Karpas-422 (cell line): ENCODE data around the gene PC. TPM values are rescaled to one million over a fixed set of nuclear protein-coding genes. Genes with fewer than 3 reads are reported as not detected.
"Not testable (repeated sequence)": the region's sequence is repeated elsewhere in the genome, so short reads cannot be mapped to it uniquely, and the experiment has no call there.

Source experiments
- DNase-seq: peaks from one replicate; pipeline ENCODE4 v3.0.0-alpha.2; 2015
- H2AFZ ChIP-seq: fragments of 200-600 bp; sonication (generic); 2 replicates; pipeline ENCODE4 v1.6.1; 2014; ENCODE audit warnings: antibody characterized with exemption, low read length, mixed read lengths
- H3K27ac ChIP-seq: fragments of 200-600 bp; sonication (generic); 2 replicates; pipeline ENCODE4 v1.5.1; 2014; ENCODE audit warnings: mild to moderate bottlenecking, low read length, moderate library complexity
- H3K27me3 ChIP-seq: fragments of 200-600 bp; sonication (generic); 2 replicates; pipeline ENCODE4 v1.6.1; 2014; ENCODE audit warnings: low read length, mixed read lengths
- H3K36me3 ChIP-seq: fragments of 200-600 bp; sonication (generic); 2 replicates; pipeline ENCODE4 v1.6.1; 2014; ENCODE audit warnings: low read length, mixed read lengths; ENCODE audit not compliant: insufficient read depth
- H3K4me1 ChIP-seq: fragments of 200-600 bp; sonication (generic); 2 replicates; pipeline ENCODE4 v1.6.1; 2014; ENCODE audit warnings: mild to moderate bottlenecking, low read length, mixed read lengths
- H3K4me2 ChIP-seq: fragments of 200-600 bp; sonication (generic); 2 replicates; pipeline ENCODE4 v1.6.1; 2014; ENCODE audit warnings: low read length, low read depth, mild to moderate bottlenecking; ENCODE audit not compliant: poor library complexity, severe bottlenecking
- H3K4me3 ChIP-seq: fragments of 200-600 bp; sonication (generic); 2 replicates; pipeline ENCODE4 v1.5.1; 2014; ENCODE audit warnings: mild to moderate bottlenecking, antibody characterized with exemption, low read length, mixed read lengths
- H3K79me2 ChIP-seq: fragments of 200-600 bp; sonication (generic); 2 replicates; pipeline ENCODE4 v1.6.1; 2014; ENCODE audit warnings: mild to moderate bottlenecking, low read length, mixed read lengths
- H3K9ac ChIP-seq: fragments of 200-600 bp; sonication (generic); 2 replicates; pipeline ENCODE4 v1.6.0; 2014; ENCODE audit warnings: low read length
- H3K9me2 ChIP-seq: fragments of 200-600 bp; sonication (generic), shearing (Covaris generic); replicated peaks from 2 replicates; pipeline ENCODE4 v1.6.0; 2014; ENCODE audit warnings: mild to moderate bottlenecking, low read length, moderate library complexity; ENCODE audit not compliant: insufficient read depth
- H3K9me3 ChIP-seq: fragments of 300-700, 200-600 bp; sonication (generic); 2 replicates; pipeline ENCODE4 v1.6.1; 2014; ENCODE audit warnings: low read length, mixed read lengths
- H4K20me1 ChIP-seq: fragments of 200-600 bp; sonication (generic); 2 replicates; pipeline ENCODE4 v1.6.1; 2014; ENCODE audit warnings: mild to moderate bottlenecking, antibody characterized with exemption, low read length, low read depth; ENCODE audit not compliant: insufficient read depth
- total RNA-seq: library from RNA; depleted of rRNA; stranded (reverse); fragments of >200 nt; shearing (Covaris generic); gene quantifications from 2 replicates; pipeline ENCODE4 v1.2.3, GENCODE V29; 2014; ENCODE audit warnings: low replicate concordance; rRNA removed

Gene PC
- total RNA-seq = 0.14 TPM in 1 of 2 replicates, not detected in the other

GRCh38 chr11:66958232-66958955 is at the start of gene PC:
Gene PC, minus strand, starts transcription at chr11:66958383. Its CDS starts 86,224 bp downstream, at chr11:66872159.
- Histone ChIP-seq H3K4me1 (no peaks in the 10 kb centered on the region), H3K9ac (no peak within 1 kb of the TSS), H3K79me2 (no peaks in the 10 kb centered on the region), H3K27me3 (no peaks in the 10 kb centered on the region), H3K9me3 (no peaks in the 10 kb centered on the region), H2AFZ (no peak within 1 kb of the TSS), H3K4me2 (no peak within 1 kb of the TSS), H3K9me2 (no peaks in the 10 kb centered on the region), H3K4me3 (no peak within 1 kb of the TSS), H3K27ac (no peak within 1 kb of the TSS), H4K20me1 (no peaks in the 10 kb centered on the region), H3K36me3 (no peaks in the 10 kb centered on the region)
- DNase-seq = no peak

DNA sequence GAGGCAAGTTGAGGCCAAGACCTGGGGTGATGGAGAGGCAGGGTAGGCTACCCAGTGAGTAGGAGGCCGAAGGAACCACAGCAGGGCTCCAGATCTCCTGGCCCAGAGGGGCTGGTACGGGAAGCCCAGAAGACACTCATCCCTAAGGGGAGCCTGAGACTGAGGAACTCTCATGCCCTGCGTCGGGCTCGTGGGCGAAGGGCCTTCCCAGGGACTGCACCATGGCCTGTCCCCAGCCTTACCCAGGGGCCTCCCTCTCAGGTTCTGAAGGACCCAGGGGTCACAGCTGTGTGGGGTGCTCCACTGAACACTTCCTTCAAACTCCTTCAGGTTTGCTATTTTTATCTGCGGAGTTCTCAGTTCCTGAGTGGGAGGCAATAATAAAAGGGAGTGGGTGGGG is 48.9 kb upstream of the PC start:
- peaks cover 6% of the 10 kb centered on the region; the same call in 1 of the 2 replicates for H3K4me1 ChIP-seq
- H2AFZ ChIP-seq = peak overlapping the region; percentile 98
- no peaks in the 10 kb centered on the region for H3K9me3 ChIP-seq
- no peak for DNase-seq
- H3K9me2 ChIP-seq = no peaks in the 10 kb centered on the region
- no peak overlapping the region for H3K4me3 ChIP-seq
- no peaks in the 10 kb centered on the region for H3K36me3 ChIP-seq
- no peak overlapping the region for H3K4me2 ChIP-seq
- no peaks in the 10 kb centered on the region for H4K20me1 ChIP-seq
- H3K27ac ChIP-seq = no peak overlapping the region
- H3K27me3 ChIP-seq = no peaks in the 10 kb centered on the region
- H3K9ac ChIP-seq = no peak overlapping the region
- no peaks in the 10 kb centered on the region for H3K79me2 ChIP-seq

DNA sequence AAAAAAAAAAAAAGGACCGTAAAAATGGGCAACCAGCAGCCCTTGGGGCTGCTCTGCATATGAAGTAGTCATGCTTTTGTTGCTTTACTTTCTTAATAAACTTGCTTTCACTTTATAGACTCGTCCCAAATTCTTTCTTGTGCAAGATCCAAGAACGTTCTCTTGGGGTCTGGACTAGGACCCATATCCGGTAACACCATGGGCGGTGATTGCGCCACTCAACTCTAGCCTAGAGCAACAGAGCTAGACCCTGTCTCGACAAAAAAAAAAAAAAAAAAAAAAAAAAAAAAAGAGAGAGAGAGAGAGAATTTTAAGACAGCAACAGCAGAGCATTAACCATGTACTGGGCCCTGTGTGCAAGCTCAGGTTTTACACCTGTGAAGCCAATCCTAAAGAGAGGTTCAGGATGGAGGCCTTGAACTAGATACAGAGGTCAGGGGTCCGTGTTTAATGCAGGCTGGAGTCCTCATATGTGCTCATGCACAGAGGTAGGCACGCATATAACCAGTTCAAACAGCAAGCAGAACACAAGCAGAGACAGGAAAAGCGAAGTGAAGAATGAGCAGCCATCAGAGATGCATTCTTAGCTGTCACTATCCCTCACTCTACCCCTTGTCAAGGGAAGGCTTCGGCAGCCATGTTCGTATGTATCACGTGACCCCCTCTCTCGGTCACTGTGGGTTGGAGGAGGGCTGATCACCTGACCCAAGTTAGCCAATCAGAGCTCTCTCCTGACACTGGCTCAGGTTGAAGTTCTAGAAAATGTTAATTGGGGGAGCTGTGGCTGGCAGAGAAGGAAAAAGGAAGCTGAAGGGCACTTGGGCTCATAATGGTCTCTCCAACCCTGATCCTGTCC is 48.1 kb upstream of the PC start:
- Histone ChIP-seq H3K4me3 (no peak overlapping the region), H2AFZ (peak overlapping the region; percentile 98), H3K9ac (no peak overlapping the region), H3K27me3 (no peaks in the 10 kb centered on the region), H3K79me2 (no peaks in the 10 kb centered on the region), H3K9me3 (no peaks in the 10 kb centered on the region), H3K36me3 (no peaks in the 10 kb centered on the region), H3K4me1 (peaks cover 6% of the 10 kb centered on the region; the same call in 1 of the 2 replicates), H4K20me1 (no peaks in the 10 kb centered on the region), H3K27ac (no peak overlapping the region), H3K9me2 (no peaks in the 10 kb centered on the region), H3K4me2 (peak overlapping the region; percentile 8)
- peak; percentile 93 for DNase-seq

DNA sequence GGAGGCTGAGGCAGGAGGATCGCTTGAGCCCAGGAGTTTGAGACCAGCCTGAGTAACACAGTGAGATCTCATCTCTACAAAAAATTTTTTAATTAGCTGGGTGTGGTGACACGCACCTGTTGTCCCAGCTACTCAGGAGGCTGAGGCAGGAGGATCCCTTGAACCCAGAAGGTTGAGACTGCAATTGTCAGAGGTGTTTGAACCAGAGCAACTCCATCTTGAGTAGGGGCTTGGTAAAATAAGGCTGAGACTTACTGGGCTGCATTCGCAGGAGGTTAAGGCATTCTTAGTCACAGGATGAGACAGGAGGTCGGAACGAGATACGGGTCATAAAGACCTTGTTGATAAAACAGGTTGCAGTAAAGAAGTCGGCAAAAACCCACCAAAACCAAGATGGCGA is 47.0 kb upstream of the PC start:
- not testable (repeated sequence) for H3K4me2 ChIP-seq, H2AFZ ChIP-seq, H3K9me2 ChIP-seq, H4K20me1 ChIP-seq, H3K79me2 ChIP-seq, H3K27ac ChIP-seq, DNase-seq, H3K4me3 ChIP-seq, H3K9me3 ChIP-seq, H3K4me1 ChIP-seq, H3K9ac ChIP-seq, H3K36me3 ChIP-seq, H3K27me3 ChIP-seq

DNA sequence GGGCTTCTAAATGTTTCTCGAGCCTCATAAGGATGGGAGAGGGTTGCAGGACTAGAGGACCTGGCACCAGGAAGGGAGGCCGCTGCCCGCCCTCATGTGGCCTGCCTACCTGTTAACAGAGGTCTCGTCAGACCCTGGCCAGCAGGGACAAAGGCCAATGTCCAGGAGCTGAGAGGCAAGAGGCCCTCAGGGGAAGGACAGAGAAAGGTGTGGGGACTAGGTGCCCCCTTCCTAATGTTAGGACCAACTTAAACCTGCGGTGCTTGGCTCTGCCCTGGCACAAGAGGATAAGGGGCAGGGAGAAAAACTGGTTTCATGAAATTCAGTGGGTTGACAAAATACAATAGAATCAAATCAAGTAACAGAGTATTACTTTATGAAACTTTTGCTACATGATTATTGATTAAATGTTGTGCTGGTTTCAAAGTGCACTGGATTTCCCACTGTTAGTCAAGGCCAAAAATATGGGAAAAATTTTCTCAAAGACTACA is 44.8 kb upstream of the PC start:
- Histone ChIP-seq H3K36me3 (no peaks in the 10 kb centered on the region), H3K4me1 (peaks cover 6% of the 10 kb centered on the region; the same call in 1 of the 2 replicates), H3K9me2 (no peaks in the 10 kb centered on the region), H3K27me3 (no peaks in the 10 kb centered on the region), H3K4me2 (no peak overlapping the region), H4K20me1 (no peaks in the 10 kb centered on the region), H3K9me3 (no peaks in the 10 kb centered on the region), H3K27ac (no peak overlapping the region), H2AFZ (no peak overlapping the region), H3K9ac (no peak overlapping the region), H3K79me2 (no peaks in the 10 kb centered on the region), H3K4me3 (no peak overlapping the region)
- no peak for DNase-seq

DNA sequence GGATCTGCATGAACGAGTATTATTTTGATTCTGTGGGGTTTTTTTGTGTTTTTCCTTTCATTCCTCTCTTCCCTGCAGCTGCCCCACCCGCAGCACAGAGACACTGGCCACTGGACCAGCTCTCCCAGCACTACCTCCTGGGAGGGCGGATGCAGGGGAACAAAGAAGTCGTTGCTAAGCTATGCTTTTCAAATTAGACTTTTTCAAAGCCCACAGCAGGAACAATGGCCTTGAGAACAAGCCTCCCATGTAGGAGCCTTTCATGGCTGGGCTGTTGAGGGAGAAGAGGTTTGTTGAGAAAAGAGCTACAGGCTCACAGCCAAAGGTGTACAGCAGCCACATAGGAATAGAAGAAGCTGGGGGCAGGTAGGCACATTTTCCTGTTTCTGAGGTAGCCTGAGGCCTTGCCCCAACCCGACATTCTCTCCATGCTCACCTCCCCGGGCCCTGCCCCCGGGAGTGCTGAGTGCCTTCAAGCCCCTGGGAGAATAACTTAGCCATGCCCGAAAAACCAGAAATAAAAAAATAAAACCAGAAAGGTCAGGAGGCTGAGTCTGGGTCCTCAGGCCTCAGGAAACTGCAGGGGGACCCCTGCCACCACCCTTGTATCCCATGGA is 44.2 kb upstream of the PC start:
- no peaks in the 10 kb centered on the region for H3K9me3 ChIP-seq
- no peaks in the 10 kb centered on the region for H3K36me3 ChIP-seq
- no peak overlapping the region for H3K9ac ChIP-seq
- no peaks in the 10 kb centered on the region for H3K9me2 ChIP-seq
- H3K27me3 ChIP-seq = no peaks in the 10 kb centered on the region
- H3K4me3 ChIP-seq = no peak overlapping the region
- H3K4me2 ChIP-seq = no peak overlapping the region
- no peak overlapping the region for H2AFZ ChIP-seq
- H3K27ac ChIP-seq = no peak overlapping the region
- no peaks in the 10 kb centered on the region for H4K20me1 ChIP-seq
- peaks cover 6% of the 10 kb centered on the region; the same call in 1 of the 2 replicates for H3K4me1 ChIP-seq
- no peaks in the 10 kb centered on the region for H3K79me2 ChIP-seq
- DNase-seq = no peak

DNA sequence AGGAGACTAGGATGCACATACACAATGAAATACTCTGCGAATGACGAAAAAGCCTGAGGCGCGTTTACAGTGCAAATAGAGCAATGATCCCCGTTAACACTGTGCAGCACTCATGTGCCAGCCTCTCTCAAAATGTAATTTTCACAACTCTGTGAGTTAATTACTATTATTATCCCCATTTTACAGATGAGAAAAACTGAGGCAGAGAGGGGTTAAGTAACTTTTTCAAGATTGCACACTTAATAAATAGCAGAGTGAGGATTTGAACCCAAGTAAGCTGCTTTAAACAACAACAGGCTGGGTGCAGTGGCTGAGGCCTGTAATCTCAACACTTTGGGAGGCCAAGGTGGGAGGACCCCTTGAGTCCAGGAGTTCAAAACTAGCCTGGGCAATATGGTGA is 43.1 kb upstream of the PC start:
- Histone ChIP-seq H2AFZ (no peak overlapping the region), H3K36me3 (no peaks in the 10 kb centered on the region), H3K27ac (no peak overlapping the region), H4K20me1 (no peaks in the 10 kb centered on the region), H3K79me2 (no peaks in the 10 kb centered on the region), H3K9me3 (no peaks in the 10 kb centered on the region), H3K4me1 (peaks cover 1% of the 10 kb centered on the region; the same call in 1 of the 2 replicates), H3K9me2 (no peaks in the 10 kb centered on the region), H3K27me3 (no peaks in the 10 kb centered on the region), H3K4me2 (no peak overlapping the region), H3K9ac (no peak overlapping the region), H3K4me3 (no peak overlapping the region)
- no peak for DNase-seq

DNA sequence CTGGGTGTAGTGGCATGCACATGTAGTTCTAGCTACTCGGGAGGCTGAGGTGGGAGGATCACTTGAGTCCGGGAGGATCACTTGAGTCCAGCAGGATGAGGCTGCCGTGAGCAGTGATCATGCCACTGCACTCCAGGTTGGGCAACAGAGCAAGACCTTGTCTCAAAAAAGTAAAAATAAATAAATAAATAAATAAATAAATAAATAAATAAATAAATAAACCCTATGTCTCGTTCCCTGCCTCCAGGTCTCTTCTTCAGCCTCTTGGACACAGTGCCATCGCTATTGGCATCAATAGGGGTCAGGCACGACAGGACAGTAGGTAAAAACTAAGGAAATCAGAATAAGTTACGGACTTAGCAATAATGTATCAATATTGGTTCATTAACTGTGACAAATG is 41.4 kb upstream of the PC start:
- no peak for DNase-seq
- Histone ChIP-seq H3K9me3 (no peaks in the 10 kb centered on the region), H3K4me3 (no peak overlapping the region), H3K4me2 (no peak overlapping the region), H3K79me2 (no peaks in the 10 kb centered on the region), H2AFZ (no peak overlapping the region), H3K27me3 (no peaks in the 10 kb centered on the region), H3K9me2 (no peaks in the 10 kb centered on the region), H3K27ac (no peak overlapping the region), H3K36me3 (no peaks in the 10 kb centered on the region), H3K4me1 (no peaks in the 10 kb centered on the region), H4K20me1 (no peaks in the 10 kb centered on the region), H3K9ac (no peak overlapping the region)
